ENCODE measurements around the gene FAM120C. TPM values are rescaled to one million over a fixed set of nuclear protein-coding genes. Genes with fewer than 3 reads are reported as not detected.

The FAM120C gene
- total RNA-seq, 1 experiment from 2014 or later, result 6.1 TPM

DNA sequence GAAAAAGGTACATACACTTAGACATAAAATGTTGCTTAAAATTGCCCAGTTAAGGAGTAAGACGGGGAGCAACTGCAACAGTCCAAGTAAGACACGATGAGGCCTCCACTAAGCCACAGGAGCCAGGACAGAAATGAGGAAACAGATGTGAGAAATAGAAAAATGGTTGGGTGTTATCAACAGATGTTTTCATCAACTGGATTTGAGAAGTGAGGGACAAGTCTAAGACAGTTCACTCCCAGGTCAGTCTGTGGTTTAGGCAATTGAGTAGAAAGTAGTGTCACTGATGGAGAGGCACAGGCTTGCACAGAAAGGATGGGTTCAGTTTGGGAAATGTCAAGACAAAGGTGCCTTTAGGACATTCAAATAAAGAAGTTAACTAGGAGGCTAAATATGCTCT, 115.3 kb downstream of the FAM120C start (continued):
- TF ChIP-seq CBX3 (IDR thresholded peaks at IDR 0.05; ENCODE audit: low read depth) (no peak), EZH2phosphoT487 (IDR thresholded peaks at IDR 0.05; ENCODE audit: borderline replicate concordance) (no peak), TCF7L2 (IDR thresholded peaks at IDR 0.05; ENCODE audit: borderline replicate concordance, extremely low read depth, insufficient read depth, insufficient read length) (no peak), EGR1 (IDR thresholded peaks at IDR 0.05; ENCODE audit: low read depth) (no peak), ELF1 (IDR thresholded peaks at IDR 0.05; ENCODE audit: borderline replicate concordance, low read depth) (no peak), CEBPB (IDR thresholded peaks at IDR 0.05; ENCODE audit: low read depth) (no peak), SIN3A (IDR thresholded peaks at IDR 0.05; ENCODE audit: low read depth) (no peak)
- TF ChIP-seq, protein P1, sequence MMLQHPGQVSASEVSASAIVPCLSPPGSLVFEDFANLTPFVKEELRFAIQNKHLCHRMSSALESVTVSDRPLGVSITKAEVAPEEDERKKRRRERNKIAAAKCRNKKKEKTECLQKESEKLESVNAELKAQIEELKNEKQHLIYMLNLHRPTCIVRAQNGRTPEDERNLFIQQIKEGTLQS (IDR thresholded peaks at IDR 0.05), result no peak
- TF ChIP-seq, protein P2, sequence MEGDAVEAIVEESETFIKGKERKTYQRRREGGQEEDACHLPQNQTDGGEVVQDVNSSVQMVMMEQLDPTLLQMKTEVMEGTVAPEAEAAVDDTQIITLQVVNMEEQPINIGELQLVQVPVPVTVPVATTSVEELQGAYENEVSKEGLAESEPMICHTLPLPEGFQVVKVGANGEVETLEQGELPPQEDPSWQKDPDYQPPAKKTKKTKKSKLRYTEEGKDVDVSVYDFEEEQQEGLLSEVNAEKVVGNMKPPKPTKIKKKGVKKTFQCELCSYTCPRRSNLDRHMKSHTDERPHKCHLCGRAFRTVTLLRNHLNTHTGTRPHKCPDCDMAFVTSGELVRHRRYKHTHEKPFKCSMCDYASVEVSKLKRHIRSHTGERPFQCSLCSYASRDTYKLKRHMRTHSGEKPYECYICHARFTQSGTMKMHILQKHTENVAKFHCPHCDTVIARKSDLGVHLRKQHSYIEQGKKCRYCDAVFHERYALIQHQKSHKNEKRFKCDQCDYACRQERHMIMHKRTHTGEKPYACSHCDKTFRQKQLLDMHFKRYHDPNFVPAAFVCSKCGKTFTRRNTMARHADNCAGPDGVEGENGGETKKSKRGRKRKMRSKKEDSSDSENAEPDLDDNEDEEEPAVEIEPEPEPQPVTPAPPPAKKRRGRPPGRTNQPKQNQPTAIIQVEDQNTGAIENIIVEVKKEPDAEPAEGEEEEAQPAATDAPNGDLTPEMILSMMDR (IDR thresholded peaks at IDR 0.05 in 2 of 3, conservative IDR thresholded peaks at IDR 0.05 in 1 of 3; ENCODE audit: borderline replicate concordance in 1 of 3, insufficient read depth in 1 of 3, low read depth in 2 of 3, low read length in 2 of 3), result no peak

DNA sequence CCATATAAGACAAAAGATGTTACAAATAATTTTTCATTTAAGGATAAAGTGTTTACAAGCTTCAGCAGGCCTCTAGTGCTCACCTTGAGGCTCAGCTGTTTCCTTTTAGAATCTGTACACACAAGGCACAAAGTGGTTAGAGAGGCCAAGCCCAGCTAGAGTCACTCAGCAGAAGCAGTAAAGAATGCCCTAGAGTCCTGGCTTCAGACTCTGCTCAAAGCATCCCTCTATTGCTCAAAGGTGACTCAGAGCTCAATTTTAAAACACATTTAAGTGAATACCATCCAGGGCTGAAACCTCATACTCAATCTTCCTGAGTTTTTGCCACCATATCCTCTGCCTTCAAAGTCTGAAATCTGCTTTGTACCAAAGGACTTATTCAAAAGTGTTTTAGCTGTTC, 116.2 kb downstream of the FAM120C start:
- no peak overlapping the region for H3K4me3 ChIP-seq (replicated peaks in 1 of 2; ENCODE audit: low read depth in 1 of 2, low read length in 2 of 2)
- H3K79me2 ChIP-seq (ENCODE audit: insufficient read depth, low read length), result no peaks in the 10 kb centered on the region
- H3K4me1 ChIP-seq (ENCODE audit: control insufficient read depth in 1 of 2, insufficient read depth in 2 of 2, low read length in 2 of 2), result no peaks in the 10 kb centered on the region
- H3K36me3 ChIP-seq (ENCODE audit: control insufficient read depth in 1 of 2, insufficient read depth in 2 of 2, low read length in 2 of 2), result no peaks in the 10 kb centered on the region
- no peak overlapping the region for H3K27ac ChIP-seq (ENCODE audit: low read depth, low read length)
- H4K20me1 ChIP-seq (ENCODE audit: insufficient read depth), result no peaks in the 10 kb centered on the region
- H3K9me3 ChIP-seq (ENCODE audit: control insufficient read depth in 1 of 2, insufficient read depth in 1 of 2, low read depth in 1 of 2, low read length in 2 of 2), result no peaks in the 10 kb centered on the region
- intact Hi-C loops (cut with micrococcal nuclease), result no loop called here
- BruUV-seq (replicated peaks), result no TSS peak
- no peak overlapping the region for H2AFZ ChIP-seq (ENCODE audit: low read depth, low read length, poor library complexity, severe bottlenecking)
- no peak overlapping the region for H3K9ac ChIP-seq (ENCODE audit: low read length)
- H3K27me3 ChIP-seq (ENCODE audit: insufficient read depth, low read length), result no peaks in the 10 kb centered on the region
- ATAC-seq (no peak), DNase-seq (ENCODE audit: low read depth, low spot score) (no peak)
- ChIA-PET CTCF (no interaction called here), RAD21 (ENCODE audit: low non-redundant PET in 1 of 2, low total read pairs in 2 of 2, uncharacterized antibody in 2 of 2, unreplicated experiment in 2 of 2) (no interaction called here), POLR2A (no interaction called here)
- H3K4me2 ChIP-seq (ENCODE audit: low read length), result no peak overlapping the region
- H3K9me2 ChIP-seq (ENCODE audit: insufficient read depth), result no peaks in the 10 kb centered on the region
- TF ChIP-seq TCF7L2 (IDR thresholded peaks at IDR 0.05; ENCODE audit: borderline replicate concordance, extremely low read depth, insufficient read depth, insufficient read length), result no peak
- no peak for TF ChIP-seq ELF1 (IDR thresholded peaks at IDR 0.05; ENCODE audit: borderline replicate concordance, low read depth)
- TF ChIP-seq, protein P1 (IDR thresholded peaks at IDR 0.05), result no peak
- TF ChIP-seq, protein P3, sequence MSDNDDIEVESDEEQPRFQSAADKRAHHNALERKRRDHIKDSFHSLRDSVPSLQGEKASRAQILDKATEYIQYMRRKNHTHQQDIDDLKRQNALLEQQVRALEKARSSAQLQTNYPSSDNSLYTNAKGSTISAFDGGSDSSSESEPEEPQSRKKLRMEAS (IDR thresholded peaks at IDR 0.05), result no peak
- no peak for TF ChIP-seq CBX3 (IDR thresholded peaks at IDR 0.05; ENCODE audit: low read depth)
- TF ChIP-seq, protein P4, sequence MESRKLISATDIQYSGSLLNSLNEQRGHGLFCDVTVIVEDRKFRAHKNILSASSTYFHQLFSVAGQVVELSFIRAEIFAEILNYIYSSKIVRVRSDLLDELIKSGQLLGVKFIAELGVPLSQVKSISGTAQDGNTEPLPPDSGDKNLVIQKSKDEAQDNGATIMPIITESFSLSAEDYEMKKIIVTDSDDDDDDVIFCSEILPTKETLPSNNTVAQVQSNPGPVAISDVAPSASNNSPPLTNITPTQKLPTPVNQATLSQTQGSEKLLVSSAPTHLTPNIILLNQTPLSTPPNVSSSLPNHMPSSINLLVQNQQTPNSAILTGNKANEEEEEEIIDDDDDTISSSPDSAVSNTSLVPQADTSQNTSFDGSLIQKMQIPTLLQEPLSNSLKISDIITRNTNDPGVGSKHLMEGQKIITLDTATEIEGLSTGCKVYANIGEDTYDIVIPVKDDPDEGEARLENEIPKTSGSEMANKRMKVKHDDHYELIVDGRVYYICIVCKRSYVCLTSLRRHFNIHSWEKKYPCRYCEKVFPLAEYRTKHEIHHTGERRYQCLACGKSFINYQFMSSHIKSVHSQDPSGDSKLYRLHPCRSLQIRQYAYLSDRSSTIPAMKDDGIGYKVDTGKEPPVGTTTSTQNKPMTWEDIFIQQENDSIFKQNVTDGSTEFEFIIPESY (IDR thresholded peaks at IDR 0.05; ENCODE audit: extremely low read depth, insufficient replicate concordance, low read length), result no peak
- TF ChIP-seq POLR2A (IDR thresholded peaks at IDR 0.05; ENCODE audit: borderline replicate concordance, extremely low read depth, insufficient read depth, insufficient read length), result no peak
- no peak for TF ChIP-seq FOSL1 (IDR thresholded peaks at IDR 0.05; ENCODE audit: low read depth)
- no peak for TF ChIP-seq JUND (IDR thresholded peaks at IDR 0.05)
- no peak for TF ChIP-seq CEBPB (IDR thresholded peaks at IDR 0.05; ENCODE audit: low read depth)
- TF ChIP-seq POLR2AphosphoS5 (IDR thresholded peaks at IDR 0.05; ENCODE audit: low read depth, low read length), result no peak
- TF ChIP-seq, protein P2 (IDR thresholded peaks at IDR 0.05 in 2 of 3, conservative IDR thresholded peaks at IDR 0.05 in 1 of 3; ENCODE audit: borderline replicate concordance in 1 of 3, insufficient read depth in 1 of 3, low read depth in 2 of 3, low read length in 2 of 3), result no peak
- TF ChIP-seq SRF (IDR thresholded peaks at IDR 0.05; ENCODE audit: low read depth), result no peak
- TF ChIP-seq ZFX (IDR thresholded peaks at IDR 0.05), result no peak
- no peak for TF ChIP-seq ZNF274 (IDR thresholded peaks at IDR 0.05; ENCODE audit: low read depth, low read length)
- TF ChIP-seq YY1 (IDR thresholded peaks at IDR 0.05; ENCODE audit: extremely low read depth, insufficient replicate concordance, low read depth, low read length), result no peak
